Activated CD4-positive, alpha-beta T cell treated with anti-CD3 and anti-CD28 coated beads, Interleukin-2, amount 10 ng/mL, durations not matched to agents 24 days and 14 days (primary cell): ENCODE data around the gene TIAM1. TPM values are rescaled to one million over a fixed set of nuclear protein-coding genes. Genes with fewer than 3 reads are reported as not detected.
"Not testable (repeated sequence)": the region's sequence is repeated elsewhere in the genome, so short reads cannot be mapped to it uniquely, and the experiment has no call there.

Experiments used
- DNase-seq: peaks from one replicate; pipeline ENCODE4 v3.0.0; 2022
- H3K27ac Mint-ChIP-seq: one replicate; pipeline ENCODE4 v1.8.0; 2022; ENCODE audit warnings: mild to moderate bottlenecking, mixed read lengths
- H3K27me3 Mint-ChIP-seq: one replicate; pipeline ENCODE4 v1.8.0; 2022; ENCODE audit warnings: mixed read lengths
- H3K36me3 Mint-ChIP-seq: one replicate; pipeline ENCODE4 v1.8.0; 2022; ENCODE audit warnings: low read depth, mild to moderate bottlenecking, mixed read lengths
- H3K4me1 Mint-ChIP-seq: one replicate; pipeline ENCODE4 v1.8.0; 2021; ENCODE audit warnings: mixed read lengths
- H3K4me3 Mint-ChIP-seq: one replicate; pipeline ENCODE4 v1.8.0; 2022; ENCODE audit warnings: mild to moderate bottlenecking, moderate library complexity, mixed read lengths
- H3K9me3 Mint-ChIP-seq: one replicate; pipeline ENCODE4 v1.8.0; 2021; ENCODE audit warnings: mixed read lengths
- intact Hi-C: fragments of 100-400 bp; cut with micrococcal nuclease; formaldehyde crosslinking; loops from one replicate; pipeline ENCODE4 v1.15.1; 2023
- total RNA-seq: library from RNA; stranded (reverse); gene quantifications from 2 replicates; pipeline ENCODE4 v1.2.3, GENCODE V29; 2022

TIAM1 gene
- total RNA-seq, 1 donor from 2014 or later: 104 TPM

GRCh38 chr21:31230937-31231336, 113.1 kb downstream of the TIAM1 start:
- Mint-ChIP-seq H3K27ac (no peak overlapping the region), H3K9me3 (peaks cover 6% of the 10 kb centered on the region), H3K27me3 (no peaks in the 10 kb centered on the region), H3K4me3 (no peak overlapping the region), H3K36me3 (peaks cover 52% of the 10 kb centered on the region), H3K4me1 (peaks cover 13% of the 10 kb centered on the region)
- intact Hi-C loops: no loop called here
- no peak for DNase-seq

- H3K9me3 Mint-ChIP-seq, H3K27me3 Mint-ChIP-seq, H3K4me3 Mint-ChIP-seq, intact Hi-C loops, DNase-seq, H3K4me1 Mint-ChIP-seq, H3K27ac Mint-ChIP-seq: not testable (repeated sequence)
- H3K36me3 Mint-ChIP-seq: peaks cover 60% of the 10 kb centered on the region
Measured at GRCh38 chr21:31228723-31229122, 115.3 kb downstream of the TIAM1 start.

DNA sequence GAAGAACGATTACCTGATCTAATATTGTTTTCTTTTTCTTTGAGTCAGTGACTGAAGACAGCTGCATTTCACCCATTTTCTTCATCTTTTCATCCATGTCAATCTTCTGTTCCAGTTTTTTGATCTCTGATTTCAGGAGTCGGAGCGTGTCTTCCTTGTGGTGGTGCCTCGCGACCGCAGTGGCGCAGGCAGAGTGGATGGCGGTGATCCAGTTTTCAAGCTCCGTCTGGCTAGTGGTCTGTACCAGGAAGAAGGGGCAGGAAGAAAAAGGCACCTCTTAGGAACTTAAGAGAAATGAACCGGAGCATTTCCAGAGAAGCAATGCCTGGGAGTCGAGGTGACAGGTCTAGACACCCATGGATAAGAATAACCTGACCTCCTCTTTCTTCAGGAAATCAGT, 118.3 kb downstream of the TIAM1 start:
- H3K9me3 Mint-ChIP-seq: no peaks in the 10 kb centered on the region
- no peaks in the 10 kb centered on the region for H3K27me3 Mint-ChIP-seq
- no peak overlapping the region for H3K4me3 Mint-ChIP-seq
- DNase-seq: no peak
- H3K4me1 Mint-ChIP-seq: peaks cover 11% of the 10 kb centered on the region
- H3K36me3 Mint-ChIP-seq: peaks cover 68% of the 10 kb centered on the region
- no peak overlapping the region for H3K27ac Mint-ChIP-seq
- intact Hi-C loops: no loop called here

- Mint-ChIP-seq H3K27ac (no peak overlapping the region), H3K36me3 (peaks cover 59% of the 10 kb centered on the region), H3K4me1 (peaks cover 14% of the 10 kb centered on the region), H3K27me3 (no peaks in the 10 kb centered on the region), H3K9me3 (no peaks in the 10 kb centered on the region), H3K4me3 (no peak overlapping the region)
- no peak for DNase-seq
- intact Hi-C loops: no loop called here
Measured at GRCh38 chr21:31222142-31222541, 121.9 kb downstream of the TIAM1 start.

GRCh38 chr21:31221043-31221442, 123.0 kb downstream of the TIAM1 start:
- H3K27ac Mint-ChIP-seq: no peak overlapping the region
- H3K4me3 Mint-ChIP-seq: no peak overlapping the region
- H3K4me1 Mint-ChIP-seq: peaks cover 14% of the 10 kb centered on the region
- DNase-seq: no peak
- H3K36me3 Mint-ChIP-seq: peaks cover 68% of the 10 kb centered on the region
- no peaks in the 10 kb centered on the region for H3K9me3 Mint-ChIP-seq
- H3K27me3 Mint-ChIP-seq: no peaks in the 10 kb centered on the region
- intact Hi-C loops: no loop called here

- no peaks in the 10 kb centered on the region for H3K27me3 Mint-ChIP-seq
- intact Hi-C loops: no loop called here
- no peaks in the 10 kb centered on the region for H3K9me3 Mint-ChIP-seq
- H3K4me1 Mint-ChIP-seq: peaks cover 15% of the 10 kb centered on the region
- DNase-seq: no peak
- H3K4me3 Mint-ChIP-seq: no peak overlapping the region
- peaks cover 68% of the 10 kb centered on the region for H3K36me3 Mint-ChIP-seq
- H3K27ac Mint-ChIP-seq: no peak overlapping the region
Measured at GRCh38 chr21:31220575-31220974, 123.5 kb downstream of the TIAM1 start.

DNA sequence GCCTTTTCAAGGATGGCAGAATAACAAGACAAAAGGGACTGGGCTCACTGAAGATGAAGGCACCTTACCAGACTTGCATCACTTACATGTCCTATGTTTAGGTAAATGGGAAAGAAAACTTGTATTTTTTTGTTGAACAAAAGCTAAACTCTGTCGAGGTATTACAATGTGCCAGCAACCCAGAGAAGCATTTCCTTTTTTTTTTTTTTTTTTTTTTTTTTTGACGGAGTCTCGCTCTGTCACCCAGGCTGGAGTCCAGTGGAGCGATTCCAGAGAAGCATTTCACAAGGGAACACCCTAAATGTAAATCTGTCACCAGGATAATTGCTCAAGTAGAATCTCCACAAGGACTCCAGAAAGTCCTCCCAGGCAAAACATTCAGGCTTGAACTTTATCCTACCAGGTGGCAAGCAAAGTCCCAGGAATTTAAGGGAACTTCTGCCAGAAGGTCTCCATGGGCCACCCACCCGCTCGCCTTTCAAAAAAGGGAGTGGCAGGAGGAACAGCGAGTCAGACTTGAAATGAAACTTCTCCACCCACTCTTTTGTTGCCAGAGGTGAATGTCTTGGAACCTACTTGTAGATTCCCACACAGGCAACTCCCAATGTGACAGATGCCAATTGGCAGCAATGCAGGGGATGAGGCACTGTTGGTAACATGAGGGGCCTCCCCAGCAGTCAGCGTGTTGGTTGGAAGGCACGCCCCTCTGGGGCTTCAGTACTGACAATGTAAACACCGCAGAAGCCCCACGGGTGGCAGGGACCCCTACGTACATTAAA, 125.0 kb downstream of the TIAM1 start:
- H3K27me3 Mint-ChIP-seq: no peaks in the 10 kb centered on the region
- H3K4me1 Mint-ChIP-seq: peaks cover 17% of the 10 kb centered on the region
- intact Hi-C loops: loop anchor here (2.0 kb wide), 1 partner anchor 20 kb away; no protein-coding TSS in a partner anchor
- no peak for DNase-seq
- peak overlapping the region; percentile 46 for H3K27ac Mint-ChIP-seq
- no peaks in the 10 kb centered on the region for H3K9me3 Mint-ChIP-seq
- peak overlapping the region; percentile 51 for H3K4me3 Mint-ChIP-seq
- H3K36me3 Mint-ChIP-seq: peaks cover 59% of the 10 kb centered on the region

DNA sequence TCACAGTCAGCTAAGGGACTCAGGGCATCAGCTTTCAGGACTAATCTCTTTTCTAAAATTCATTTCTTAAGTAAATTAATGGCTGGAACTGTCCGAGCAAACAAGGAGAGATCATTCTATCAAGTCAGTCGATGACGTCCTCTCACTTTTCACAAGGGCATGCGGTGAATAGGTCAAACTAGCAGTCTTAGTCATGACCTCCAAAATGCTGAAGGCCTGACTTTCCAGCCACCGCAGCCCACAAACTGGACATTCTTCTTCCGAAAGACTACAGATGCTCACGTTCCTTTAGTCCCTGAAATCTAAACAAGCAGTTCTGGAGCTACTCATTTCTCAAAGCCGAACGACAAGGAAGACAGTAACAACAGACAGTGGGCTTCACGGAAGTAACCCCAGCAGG, 127.9 kb downstream of the TIAM1 start:
- DNase-seq: no peak
- Mint-ChIP-seq H3K4me1 (peaks cover 13% of the 10 kb centered on the region), H3K4me3 (no peak overlapping the region), H3K27ac (no peak overlapping the region), H3K36me3 (peaks cover 49% of the 10 kb centered on the region), H3K27me3 (no peaks in the 10 kb centered on the region), H3K9me3 (no peaks in the 10 kb centered on the region)
- intact Hi-C loops: no loop called here

- no peaks in the 10 kb centered on the region for H3K9me3 Mint-ChIP-seq
- intact Hi-C loops: no loop called here
- no peaks in the 10 kb centered on the region for H3K27me3 Mint-ChIP-seq
- peaks cover 3% of the 10 kb centered on the region for H3K4me1 Mint-ChIP-seq
- DNase-seq: no peak
- H3K27ac Mint-ChIP-seq: no peak overlapping the region
- no peak overlapping the region for H3K4me3 Mint-ChIP-seq
- H3K36me3 Mint-ChIP-seq: peaks cover 54% of the 10 kb centered on the region
Measured at GRCh38 chr21:31213787-31214186, 130.3 kb downstream of the TIAM1 start.

- Mint-ChIP-seq H3K4me1 (peaks cover 3% of the 10 kb centered on the region), H3K9me3 (no peaks in the 10 kb centered on the region), H3K4me3 (no peak overlapping the region), H3K36me3 (peaks cover 60% of the 10 kb centered on the region), H3K27me3 (no peaks in the 10 kb centered on the region), H3K27ac (no peak overlapping the region)
- DNase-seq: no peak
- intact Hi-C loops: no loop called here
Measured at GRCh38 chr21:31211836-31212235, 132.2 kb downstream of the TIAM1 start.

GRCh38 chr21:31205412-31205811, 138.6 kb downstream of the TIAM1 start:
- Mint-ChIP-seq H3K27ac (no peak overlapping the region), H3K9me3 (no peaks in the 10 kb centered on the region), H3K27me3 (no peaks in the 10 kb centered on the region), H3K36me3 (peaks cover 48% of the 10 kb centered on the region), H3K4me1 (no peaks in the 10 kb centered on the region), H3K4me3 (no peak overlapping the region)
- intact Hi-C loops: no loop called here
- DNase-seq: no peak

GRCh38 chr21:31204801-31205200, 139.3 kb downstream of the TIAM1 start:
- H3K27ac Mint-ChIP-seq: no peak overlapping the region
- no peak overlapping the region for H3K4me3 Mint-ChIP-seq
- H3K27me3 Mint-ChIP-seq: no peaks in the 10 kb centered on the region
- DNase-seq: no peak
- H3K9me3 Mint-ChIP-seq: no peaks in the 10 kb centered on the region
- peaks cover 44% of the 10 kb centered on the region for H3K36me3 Mint-ChIP-seq
- intact Hi-C loops: no loop called here
- H3K4me1 Mint-ChIP-seq: no peaks in the 10 kb centered on the region

DNA sequence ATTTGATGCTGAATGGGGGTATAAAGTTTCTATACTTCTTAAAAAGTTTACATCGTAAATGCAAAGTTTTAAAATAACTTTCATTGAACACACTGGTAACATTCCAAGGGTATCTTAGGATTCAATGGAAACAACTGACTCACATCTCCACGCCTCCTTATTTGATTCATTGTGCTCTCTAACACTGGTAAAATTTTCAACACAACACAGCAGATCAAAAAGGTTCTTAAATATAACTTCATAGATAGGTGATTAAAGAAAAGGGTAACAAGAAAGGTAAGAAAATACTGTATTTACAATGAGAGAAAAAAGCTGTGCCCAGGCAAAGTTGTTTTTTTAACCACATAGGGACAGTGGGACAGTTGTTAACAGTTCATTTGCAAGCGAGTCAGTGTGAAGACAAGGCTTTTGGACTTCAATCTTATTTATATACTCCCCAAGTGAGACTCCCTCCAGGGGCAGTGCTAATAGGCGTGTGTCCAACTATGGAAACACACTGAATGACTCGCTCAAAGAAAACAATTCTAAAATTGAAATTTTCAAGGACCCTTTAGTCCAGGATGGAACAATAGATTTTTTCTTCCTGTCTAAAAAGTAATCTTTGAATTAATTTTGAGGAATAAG, 140.5 kb downstream of the TIAM1 start:
- Mint-ChIP-seq H3K4me3 (no peak overlapping the region), H3K27me3 (no peaks in the 10 kb centered on the region), H3K4me1 (peaks cover 4% of the 10 kb centered on the region), H3K36me3 (peaks cover 36% of the 10 kb centered on the region), H3K27ac (no peak overlapping the region), H3K9me3 (no peaks in the 10 kb centered on the region)
- intact Hi-C loops: no loop called here
- DNase-seq: no peak

- Mint-ChIP-seq H3K36me3 (peaks cover 28% of the 10 kb centered on the region), H3K27ac (no peak overlapping the region), H3K27me3 (no peaks in the 10 kb centered on the region), H3K9me3 (no peaks in the 10 kb centered on the region), H3K4me3 (no peak overlapping the region), H3K4me1 (peaks cover 17% of the 10 kb centered on the region)
- DNase-seq: no peak
- intact Hi-C loops: no loop called here
Measured at GRCh38 chr21:31201548-31201947, 142.5 kb downstream of the TIAM1 start.
